ENCODE results near the gene HIC1. TPM values are rescaled to one million over a fixed set of nuclear protein-coding genes. Genes with fewer than 3 reads are reported as not detected.

The HIC1 gene
- total RNA-seq, 4 donors from 2014 or later: 2.7 to 9.5 (median 4.9) TPM

- Histone ChIP-seq H3K4me1 (peaks cover 46% of the 10 kb centered on the region), H3K36me3 (peaks cover 8% of the 10 kb centered on the region), H3K4me3 (peak within 1 kb of the TSS; percentile 78), H3K27ac (peak within 1 kb of the TSS; percentile 52), H3K27me3 (no peaks in the 10 kb centered on the region), H3K9me3 (no peaks in the 10 kb centered on the region)
- 2% methylated on average over 12 of the region's 59 CpGs for WGBS
- TF ChIP-seq POLR2A (IDR thresholded peaks at IDR 0.05) (peak in 1 of 2 donors; percentile 32), POLR2AphosphoS5 (IDR thresholded peaks at IDR 0.05) (peak; percentile 46 to 88 (median 79)), EP300 (IDR thresholded peaks at IDR 0.05) (no peak), CTCF (IDR thresholded peaks at IDR 0.05) (no peak)
- DNase-seq (ENCODE audit: low spot score in 2 of 2): peak; percentile 90 to 92
Observed at GRCh38 chr17:2029911-2030778, 24.8 kb upstream of the HIC1 start, which contains the start of gene DPH1. TSS of gene DPH1 (plus strand) at chr17:2030153. CDS start at chr17:2030170, 17 bp downstream.

- Histone ChIP-seq H3K27ac (no peak overlapping the region), H3K36me3 (peaks cover 13% of the 10 kb centered on the region), H3K4me3 (peak overlapping the region; percentile 78), H3K27me3 (no peaks in the 10 kb centered on the region), H3K4me1 (peaks cover 39% of the 10 kb centered on the region), H3K9me3 (no peaks in the 10 kb centered on the region)
- no peak for DNase-seq (ENCODE audit: low spot score in 2 of 2)
- WGBS: 18% methylated on average over 9 of the region's 10 CpGs
- TF ChIP-seq POLR2A (IDR thresholded peaks at IDR 0.05) (no peak), EP300 (IDR thresholded peaks at IDR 0.05) (no peak), POLR2AphosphoS5 (IDR thresholded peaks at IDR 0.05) (no peak), CTCF (IDR thresholded peaks at IDR 0.05) (peak in 1 of 2 donors; percentile 36)
Observed at GRCh38 chr17:2030779-2031163, 24.1 kb upstream of the HIC1 start.

- no peak for DNase-seq (ENCODE audit: low spot score in 2 of 2)
- Histone ChIP-seq H3K4me3 (no peak overlapping the region), H3K36me3 (peaks cover 34% of the 10 kb centered on the region), H3K27me3 (no peaks in the 10 kb centered on the region), H3K27ac (no peak overlapping the region), H3K4me1 (peaks cover 29% of the 10 kb centered on the region), H3K9me3 (no peaks in the 10 kb centered on the region)
- TF ChIP-seq EP300 (IDR thresholded peaks at IDR 0.05) (no peak), CTCF (IDR thresholded peaks at IDR 0.05) (no peak), POLR2AphosphoS5 (IDR thresholded peaks at IDR 0.05) (no peak), POLR2A (IDR thresholded peaks at IDR 0.05) (no peak)
- 95% methylated on average over 7 of the region's 7 CpGs for WGBS
Observed at GRCh38 chr17:2033153-2033552, 21.8 kb upstream of the HIC1 start.

GRCh38 chr17:2034157-2034556, 20.7 kb upstream of the HIC1 start:
- 73% methylated on average over 3 of the region's 7 CpGs for WGBS
- no peak overlapping the region for H3K4me3 ChIP-seq
- peaks cover 40% of the 10 kb centered on the region for H3K36me3 ChIP-seq
- peaks cover 28% of the 10 kb centered on the region for H3K4me1 ChIP-seq
- H3K9me3 ChIP-seq: no peaks in the 10 kb centered on the region
- no peaks in the 10 kb centered on the region for H3K27me3 ChIP-seq
- H3K27ac ChIP-seq: no peak overlapping the region
- no peak for DNase-seq (ENCODE audit: low spot score in 2 of 2)
- TF ChIP-seq EP300 (IDR thresholded peaks at IDR 0.05) (no peak), CTCF (IDR thresholded peaks at IDR 0.05) (no peak)

GRCh38 chr17:2034806-2035540, 19.9 kb upstream of the HIC1 start:
- no peaks in the 10 kb centered on the region for H3K27me3 ChIP-seq
- no peak overlapping the region for H3K4me3 ChIP-seq
- no peak for TF ChIP-seq POLR2A (IDR thresholded peaks at IDR 0.05)
- no peak for TF ChIP-seq POLR2AphosphoS5 (IDR thresholded peaks at IDR 0.05)
- no peak for TF ChIP-seq CTCF (IDR thresholded peaks at IDR 0.05)
- no peak for TF ChIP-seq EP300 (IDR thresholded peaks at IDR 0.05)
- peaks cover 42% of the 10 kb centered on the region for H3K36me3 ChIP-seq
- DNase-seq (ENCODE audit: low spot score in 2 of 2): no peak
- WGBS: no CpG with 5 or more reads among the region's 9 CpGs
- no peak overlapping the region for H3K27ac ChIP-seq
- no peaks in the 10 kb centered on the region for H3K9me3 ChIP-seq
- peaks cover 25% of the 10 kb centered on the region for H3K4me1 ChIP-seq

All from suprapubic skin (tissue), 4 donors.